GM18507 (cell line): ENCODE measurements around the gene TM9SF2.
A peak's percentile ranks its signal among the peaks of the same experiment; 100 is the strongest.

ENCODE experiments used
- DNase-seq: peaks from one replicate; pipeline ENCODE4 v3.0.0; 2011; ENCODE audit warnings: low read depth; ENCODE audit not compliant: insufficient read length; ENCODE audit errors: extremely low spot score
- FAIRE-seq: peaks from 2 replicates; lab custom pipeline; 2011; peaks lifted over from hg19 to GRCh38; lab: Jason Lieb, UNC

The TM9SF2 gene

GRCh38 chr13:99523838-99524237, 22.6 kb downstream of the TM9SF2 start:
- no peak for DNase-seq
- FAIRE-seq = no peak

DNA sequence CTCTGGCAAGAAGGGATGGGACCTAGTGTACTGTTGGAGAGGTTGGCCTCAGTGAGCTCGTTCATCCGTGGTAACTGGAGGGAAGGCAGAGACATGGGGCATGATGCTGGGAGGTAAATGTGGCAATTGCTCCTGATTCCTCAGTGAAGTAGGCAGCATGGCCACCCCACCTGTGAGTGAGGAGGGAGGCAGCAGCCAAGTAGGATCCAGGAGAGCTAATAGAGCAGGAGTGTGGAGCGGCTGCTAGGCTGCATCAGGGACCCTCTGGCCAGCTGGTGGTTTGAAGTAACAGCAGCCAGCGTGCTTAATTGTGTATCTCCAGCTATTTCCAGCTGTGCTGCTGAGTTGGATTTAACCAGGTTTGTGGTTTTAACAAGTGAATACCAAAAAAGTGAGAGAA, 24.7 kb downstream of the TM9SF2 start:
- FAIRE-seq = no peak
- no peak for DNase-seq

DNA sequence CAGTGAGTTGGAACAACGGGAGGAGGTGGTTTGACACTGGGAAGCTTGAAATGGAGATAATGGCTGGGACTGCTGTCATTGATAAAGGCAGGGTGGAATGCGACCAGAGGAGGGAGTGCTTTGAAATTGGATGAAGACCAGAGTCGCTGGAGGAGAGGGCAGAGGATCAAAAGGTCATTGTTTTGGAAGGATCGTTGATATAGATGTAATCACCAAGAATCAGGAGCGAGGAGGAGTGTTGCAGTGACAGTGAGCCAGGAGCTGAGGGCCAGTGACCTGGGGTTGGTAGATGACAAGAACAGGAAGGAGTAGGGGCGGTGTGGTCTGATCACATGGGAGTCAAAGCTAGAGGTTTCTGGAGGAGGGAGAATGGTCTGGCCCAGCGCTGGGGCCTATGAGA, 25.3 kb downstream of the TM9SF2 start:
- FAIRE-seq (no peak), DNase-seq (no peak)

DNA sequence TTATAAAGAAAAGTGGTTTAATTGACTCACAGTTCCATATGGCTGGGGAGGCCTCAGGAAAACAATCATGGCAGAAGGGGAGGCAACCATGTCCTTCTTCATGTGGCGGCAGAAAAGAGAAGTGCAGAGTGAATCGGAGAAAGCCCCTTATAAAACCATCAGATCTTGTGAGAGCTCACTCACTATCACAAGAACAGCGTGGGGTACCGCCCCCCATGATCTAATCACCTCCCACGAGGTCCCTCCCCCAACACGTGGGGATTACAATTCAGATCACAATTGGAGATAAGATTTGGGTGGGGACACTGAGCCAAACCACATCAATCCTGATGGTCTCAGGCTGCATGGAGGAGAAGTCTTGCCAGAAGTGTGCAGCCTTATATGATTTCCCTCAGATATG, 26.0 kb downstream of the TM9SF2 start:
- FAIRE-seq = no peak
- DNase-seq = no peak

DNA sequence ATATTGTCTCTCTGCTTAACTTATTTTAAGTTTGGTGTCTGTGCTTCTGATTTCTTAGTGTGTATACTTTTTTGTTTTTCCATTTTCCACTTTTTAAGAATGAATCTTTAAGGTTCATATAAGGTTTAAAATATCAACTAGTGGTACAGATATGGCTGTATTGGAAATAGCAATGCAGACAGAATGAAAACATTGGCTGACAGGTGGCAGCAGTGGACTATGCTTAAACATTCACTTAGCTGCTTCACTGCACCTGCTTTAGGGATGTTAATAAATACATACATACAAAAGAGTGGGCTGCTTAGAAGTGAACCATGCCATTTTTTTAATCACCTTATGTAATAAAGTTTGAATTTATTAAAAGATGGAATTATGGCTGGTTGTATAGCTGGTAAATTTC, 27.3 kb downstream of the TM9SF2 start:
- DNase-seq (no peak), FAIRE-seq (peak; percentile 44)

DNA sequence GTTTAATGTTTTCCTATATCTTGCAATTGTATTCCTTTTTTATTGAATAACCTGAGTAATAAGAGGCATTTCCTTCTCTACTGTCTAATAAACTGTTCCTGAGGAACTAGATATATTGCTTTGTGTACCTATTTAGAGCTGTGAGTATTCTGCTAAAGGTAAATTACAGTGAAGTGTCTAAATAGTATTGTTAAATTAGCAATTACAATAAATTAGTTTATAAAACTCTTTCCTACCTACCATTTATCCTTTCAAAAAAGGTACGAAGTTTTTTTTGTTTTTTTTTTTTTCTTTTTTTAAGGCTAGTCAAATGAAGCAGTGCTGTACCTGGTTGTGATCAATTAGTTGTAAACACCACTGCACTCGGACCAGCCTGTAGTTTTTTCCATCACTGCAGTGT, 34.8 kb downstream of the TM9SF2 start:
- no peak for DNase-seq
- no peak for FAIRE-seq

DNA sequence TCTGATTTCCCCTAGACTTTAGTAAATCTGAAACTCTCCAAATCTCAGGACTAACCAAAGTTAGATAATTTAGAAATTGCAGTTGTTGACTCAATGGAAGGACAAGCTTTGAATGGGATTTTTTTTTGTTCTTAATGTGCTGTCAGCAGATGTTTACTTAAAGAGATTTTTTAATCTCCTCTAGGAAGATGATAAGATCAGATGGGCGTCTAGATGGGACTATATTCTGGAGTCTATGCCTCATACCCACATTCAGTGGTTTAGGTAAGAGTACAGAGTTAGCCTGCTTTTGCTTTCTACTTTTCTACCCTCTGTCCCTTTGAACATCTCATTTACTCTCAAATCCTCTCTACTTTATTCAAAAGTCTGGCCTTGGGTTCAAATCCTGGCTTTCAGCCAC, 39.3 kb downstream of the TM9SF2 start:
- FAIRE-seq (no peak), DNase-seq (no peak)

GRCh38 chr13:99542788-99543406, 41.6 kb downstream of the TM9SF2 start:
- DNase-seq (peak; percentile 61), FAIRE-seq (peak; percentile 99)

GRCh38 chr13:99545361-99545760, 44.1 kb downstream of the TM9SF2 start:
- DNase-seq (no peak), FAIRE-seq (no peak)

- DNase-seq = no peak
- FAIRE-seq = peak; percentile 24
Observed at GRCh38 chr13:99545979-99546378, 44.7 kb downstream of the TM9SF2 start.

DNA sequence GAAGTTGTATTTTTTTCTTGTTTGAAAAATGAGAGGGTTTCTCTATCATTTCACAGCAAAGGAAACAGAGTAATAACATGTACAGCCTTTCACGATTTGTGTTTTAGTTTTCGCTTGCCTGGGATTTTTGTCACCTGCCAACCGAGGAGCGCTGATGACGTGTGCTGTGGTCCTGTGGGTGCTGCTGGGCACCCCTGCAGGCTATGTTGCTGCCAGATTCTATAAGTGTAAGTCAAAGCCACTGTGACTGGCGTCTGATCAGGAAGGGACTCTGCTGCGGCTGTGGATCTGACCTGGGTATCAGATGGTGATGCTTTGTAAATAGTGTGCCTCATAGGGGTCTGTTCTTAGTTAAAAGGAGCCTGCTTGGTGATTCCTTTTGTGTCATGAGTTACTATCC, 45.6 kb downstream of the TM9SF2 start:
- DNase-seq (no peak), FAIRE-seq (no peak)

DNA sequence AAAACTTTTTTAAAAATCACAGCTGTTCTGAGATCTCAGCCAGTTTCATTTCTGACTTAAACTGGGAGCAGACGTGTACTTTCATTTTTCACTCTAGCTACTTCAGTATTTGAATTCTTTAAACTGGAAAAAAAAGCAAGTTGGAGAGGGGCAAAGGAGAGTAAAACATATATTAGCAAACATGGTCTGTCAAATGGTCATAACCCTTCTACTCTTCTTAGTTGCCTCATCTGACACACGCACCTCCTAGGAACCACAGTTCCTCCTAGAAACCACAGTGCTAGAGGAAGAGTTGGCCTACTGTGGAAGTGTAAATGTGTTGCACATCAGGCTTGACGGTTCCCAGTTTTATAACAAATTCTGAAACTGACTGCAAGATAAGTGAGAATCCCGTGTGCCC, 47.2 kb downstream of the TM9SF2 start:
- peak; percentile 87 for FAIRE-seq
- DNase-seq = no peak

DNA sequence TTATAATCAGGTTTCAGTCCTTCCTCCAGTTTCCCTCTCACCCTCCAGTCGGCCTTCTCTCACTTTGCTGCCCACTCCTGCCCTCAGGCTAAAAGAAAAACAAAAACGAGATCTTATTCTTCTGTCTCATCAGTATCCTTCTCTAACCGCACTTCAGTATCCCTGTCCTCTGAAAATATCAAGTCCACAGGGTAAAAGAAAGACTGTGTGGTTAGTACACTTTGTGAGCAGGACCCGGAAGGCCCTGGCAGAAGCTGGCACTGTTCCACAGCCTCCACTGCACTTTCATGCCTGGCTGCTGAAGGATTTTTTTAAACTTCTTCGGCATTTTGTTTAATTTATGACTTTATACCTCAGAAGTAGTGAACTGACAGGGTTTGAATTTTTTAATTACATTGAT, 51.8 kb downstream of the TM9SF2 start:
- DNase-seq (no peak), FAIRE-seq (no peak)

DNA sequence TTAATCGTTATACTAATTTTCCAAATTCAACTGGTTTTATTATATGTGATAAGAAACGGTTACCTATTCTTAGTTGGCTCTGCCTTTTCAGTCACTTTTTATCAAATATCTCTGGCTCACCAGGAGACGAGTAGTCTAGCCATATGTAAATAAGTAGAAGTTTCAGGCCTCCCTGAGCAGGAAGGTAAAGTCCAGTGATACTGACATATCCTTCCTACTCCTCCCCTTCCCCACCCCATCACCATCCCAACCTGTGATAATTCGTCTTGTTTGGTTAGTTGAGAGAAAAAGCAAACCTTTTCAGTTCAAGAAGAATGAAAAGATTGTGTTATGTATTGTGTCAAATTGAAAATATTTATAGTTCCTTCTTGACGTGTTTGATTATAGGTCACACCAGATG, 53.9 kb downstream of the TM9SF2 start:
- DNase-seq = no peak
- no peak for FAIRE-seq

DNA sequence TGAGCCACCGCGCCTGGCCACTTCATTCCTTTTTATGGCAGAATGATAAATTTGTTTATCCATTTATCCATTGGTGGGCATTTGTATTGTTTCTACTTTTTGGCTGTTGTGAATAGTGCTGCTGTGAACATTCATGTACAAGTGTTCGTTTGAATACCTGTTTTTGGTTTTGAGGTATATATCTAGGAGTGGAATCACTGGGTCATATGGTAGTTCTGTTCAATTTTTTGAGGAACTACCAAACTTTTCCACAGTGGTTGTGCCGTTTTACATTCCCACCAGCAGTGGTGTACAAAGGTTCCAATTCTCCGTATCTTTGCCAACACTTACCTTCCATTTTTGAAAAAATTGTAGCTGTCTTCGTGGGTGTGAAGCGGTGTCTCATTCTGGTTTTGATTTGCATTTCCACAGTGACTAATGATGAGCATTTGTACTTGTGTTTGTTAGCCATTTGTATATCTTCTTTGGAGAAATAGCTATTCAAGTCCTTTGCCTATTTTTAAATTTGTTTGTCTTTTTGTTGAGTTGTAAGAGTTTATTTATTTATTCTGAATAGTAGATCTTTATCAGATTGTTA, 55.7 kb downstream of the TM9SF2 start:
- DNase-seq (no peak), FAIRE-seq (peak; percentile 49)

DNA sequence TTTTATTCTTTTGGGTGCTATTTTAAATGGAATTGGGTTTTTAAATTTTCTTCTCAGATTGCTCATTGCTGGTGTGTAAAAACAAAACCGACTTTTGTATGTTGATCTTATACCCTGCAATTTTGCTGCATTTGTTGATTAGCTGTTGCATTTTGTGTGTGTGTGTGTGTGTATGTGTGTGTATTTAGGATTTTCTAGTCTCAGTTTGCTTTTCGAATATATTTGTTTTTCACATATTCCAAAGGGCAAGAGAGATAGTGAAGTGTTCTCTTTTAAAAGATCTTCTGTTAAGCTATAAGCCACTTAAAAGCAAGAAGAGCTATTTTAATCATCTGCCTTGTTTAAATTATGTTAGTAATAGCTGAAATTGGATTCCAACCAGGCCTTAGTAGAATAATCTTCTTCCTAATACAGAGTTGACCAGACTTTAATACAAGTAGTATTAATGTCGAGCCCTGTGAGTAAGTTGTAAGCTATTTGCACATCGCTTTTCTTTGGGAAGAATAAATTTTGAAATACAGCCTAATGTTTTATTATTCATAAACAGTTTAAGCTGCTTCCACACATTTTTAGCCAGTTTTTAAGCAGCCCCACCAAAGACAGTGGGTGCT, 57.4 kb downstream of the TM9SF2 start:
- DNase-seq (no peak), FAIRE-seq (no peak)

DNA sequence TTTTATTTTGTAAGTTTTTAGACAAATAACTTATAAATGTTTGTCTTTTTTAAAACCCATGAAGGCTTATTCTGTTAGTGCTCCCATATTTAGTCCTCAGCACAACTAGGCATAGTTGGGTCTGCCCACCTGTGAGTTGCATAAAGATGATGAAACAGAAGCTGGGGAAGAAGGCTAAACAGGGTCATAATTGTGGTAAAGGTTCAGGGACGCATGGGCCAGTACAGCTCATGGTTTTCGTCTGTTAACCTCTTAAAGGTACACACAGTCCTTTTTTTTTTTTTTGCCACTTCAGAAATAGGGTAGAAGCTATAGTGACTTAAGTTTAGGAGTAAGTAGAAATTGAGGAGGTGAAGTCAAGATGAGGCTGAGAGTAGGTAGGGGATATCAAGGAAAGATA, 58.3 kb downstream of the TM9SF2 start:
- FAIRE-seq = no peak
- DNase-seq = no peak

- FAIRE-seq = no peak
- no peak for DNase-seq
Observed at GRCh38 chr13:99563404-99563803, 62.1 kb downstream of the TM9SF2 start.

DNA sequence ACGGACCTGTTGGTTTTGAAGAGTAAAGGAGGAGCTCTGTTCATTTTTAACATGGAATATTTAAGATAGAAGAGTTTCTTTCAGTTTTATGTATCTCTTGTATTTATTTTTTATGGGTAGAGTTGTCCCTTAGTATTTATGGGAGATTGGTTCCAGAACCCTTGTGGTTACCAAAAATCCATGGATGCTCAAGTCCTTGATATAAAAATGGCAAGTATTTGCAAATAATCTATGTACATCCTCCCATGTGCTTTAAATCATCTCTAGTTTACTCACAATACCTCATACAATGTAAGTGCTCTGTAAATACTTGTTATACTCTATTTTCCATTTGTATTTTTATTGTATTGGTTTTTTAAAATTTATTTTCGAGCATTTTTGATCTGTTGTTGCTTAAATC, 63.1 kb downstream of the TM9SF2 start:
- DNase-seq = no peak
- FAIRE-seq = no peak

DNA sequence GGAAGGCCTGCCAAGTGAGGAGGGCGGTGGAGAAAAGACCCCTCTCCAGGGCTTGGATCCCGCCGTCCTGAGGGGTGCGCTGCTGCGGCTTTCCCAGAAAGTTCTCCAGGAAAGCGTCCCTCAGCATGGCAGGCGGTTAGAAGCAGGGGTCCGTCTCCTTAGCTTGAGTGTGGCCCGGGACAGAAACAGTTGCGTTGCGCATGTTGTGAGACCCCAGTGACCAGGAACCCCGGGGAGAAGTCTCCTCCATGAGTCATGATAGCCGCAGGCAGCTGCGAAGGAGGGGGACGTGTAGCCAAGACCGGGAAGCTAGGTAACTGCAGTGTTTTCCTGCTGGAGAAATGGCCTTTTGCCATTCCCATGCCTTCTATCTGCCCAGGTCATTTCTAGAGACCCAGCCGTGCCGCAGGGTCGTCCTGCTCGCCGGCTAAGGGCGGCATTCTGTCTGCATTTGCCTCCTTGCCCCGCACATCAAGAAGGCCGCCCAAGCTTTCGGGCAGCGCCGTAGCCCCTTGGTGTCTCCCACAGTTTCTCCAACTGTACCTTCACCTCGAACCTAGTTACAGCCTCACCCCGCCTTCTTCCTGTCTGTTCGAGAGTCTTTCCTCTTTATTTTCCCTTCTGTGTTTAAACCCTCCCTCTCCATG, 64.3 kb downstream of the TM9SF2 start:
- FAIRE-seq (no peak), DNase-seq (no peak)
